ENCODE results near the gene KRTAP10-4. TPM values are rescaled to one million over a fixed set of nuclear protein-coding genes. Genes with fewer than 3 reads are reported as not detected.
"Not testable (repeated sequence)": the region's sequence is repeated elsewhere in the genome, so short reads cannot be mapped to it uniquely, and the experiment has no call there.

The KRTAP10-4 gene
- total and polyA plus RNA-seq, 10 donors = not detected

DNA sequence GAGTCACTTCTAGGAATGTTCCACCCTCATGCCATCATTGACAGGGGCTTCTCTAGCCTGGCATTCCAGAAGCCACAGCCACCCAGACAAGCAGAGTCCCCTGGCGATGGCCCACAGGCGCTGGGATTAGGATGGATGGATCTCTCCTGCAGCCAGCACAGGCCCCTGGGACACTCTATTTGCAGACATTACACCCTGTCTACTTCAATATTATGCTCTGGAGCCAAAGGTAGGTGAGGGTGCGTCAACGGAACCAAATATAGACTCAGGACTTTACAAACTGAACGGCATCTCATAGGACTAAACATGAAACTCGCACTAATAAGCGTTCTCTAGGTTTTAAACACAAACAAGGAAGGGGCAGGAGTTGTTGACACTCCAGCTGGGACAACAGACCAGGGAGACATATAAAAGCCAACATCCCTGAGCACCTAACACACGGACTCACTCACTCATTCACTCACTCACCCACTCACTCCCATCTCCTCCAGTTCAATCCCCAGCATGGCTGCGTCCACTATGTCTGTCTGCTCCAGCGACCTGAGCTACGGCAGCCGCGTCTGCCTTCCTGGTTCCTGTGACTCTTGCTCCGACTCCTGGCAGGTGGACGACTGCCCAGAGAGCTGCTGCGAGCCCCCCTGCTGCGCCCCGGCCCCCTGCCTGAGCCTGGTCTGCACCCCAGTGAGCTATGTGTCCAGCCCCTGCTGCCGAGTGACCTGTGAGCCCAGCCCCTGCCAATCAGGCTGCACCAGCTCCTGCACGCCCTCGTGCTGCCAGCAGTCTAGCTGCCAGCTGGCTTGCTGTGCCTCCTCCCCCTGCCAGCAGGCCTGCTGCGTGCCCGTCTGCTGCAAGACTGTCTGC is 26.8 kb downstream of the KRTAP10-4 start, which contains the start of gene KRTAP10-7:
Gene KRTAP10-7, plus strand, starts transcription at position 480 of the 861 bp plus-strand sequence. Its CDS starts 25 bp downstream, at position 505.
- H3K36me3 ChIP-seq, DNase-seq, H3K4me1 ChIP-seq, H3K4me3 ChIP-seq, H3K27ac ChIP-seq: not testable (repeated sequence)
- H3K9me3 ChIP-seq = peaks cover 0 to 16% (median 4%) of the 10 kb centered on the region in 8 donors
- WGBS, 5 donors = 78 to 91% (median 84%) methylated on average over 13 to 23 of the region's 23 CpGs
- intact Hi-C loops (cut with DNase I; ENCODE audit: low total_unique reads) = loop anchor here (5.0 kb wide), 1 partner anchor 132 kb away; no protein-coding TSS in a partner anchor
- peaks cover 0 to 46% (median 21%) of the 10 kb centered on the region in 7 donors for H3K27me3 ChIP-seq (replicated peaks in 1 of 7)

DNA sequence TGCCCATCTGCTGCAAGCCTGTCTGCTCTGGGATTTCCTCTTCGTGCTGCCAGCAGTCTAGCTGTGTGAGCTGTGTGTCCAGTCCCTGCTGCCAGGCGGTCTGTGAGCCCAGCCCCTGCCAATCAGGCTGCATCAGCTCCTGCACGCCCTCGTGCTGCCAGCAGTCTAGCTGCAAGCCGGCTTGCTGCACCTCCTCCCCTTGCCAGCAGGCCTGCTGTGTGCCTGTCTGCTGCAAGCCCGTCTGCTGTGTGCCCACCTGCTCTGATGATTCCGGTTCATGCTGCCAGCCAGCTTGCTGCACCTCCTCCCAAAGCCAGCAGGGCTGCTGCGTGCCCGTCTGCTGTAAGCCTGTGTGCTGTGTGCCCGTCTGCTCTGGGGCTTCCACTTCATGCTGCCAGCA is 27.6 kb downstream of the KRTAP10-4 start:
- Histone ChIP-seq H3K27me3 (replicated peaks in 1 of 7) (peaks cover 0 to 46% (median 21%) of the 10 kb centered on the region in 7 donors), H3K9me3 (peaks cover 0 to 17% (median 4%) of the 10 kb centered on the region in 8 donors)
- intact Hi-C loops (cut with DNase I; ENCODE audit: low total_unique reads) = loop anchor here (5.0 kb wide), 1 partner anchor 131 kb away; no protein-coding TSS in a partner anchor
- WGBS, 5 donors = 65 to 81% (median 76%) methylated on average over 1 to 10 of the region's 10 CpGs
- not testable (repeated sequence) for DNase-seq, H3K36me3 ChIP-seq, H3K27ac ChIP-seq, H3K4me3 ChIP-seq, H3K4me1 ChIP-seq

GRCh38 chr21:44601596-44602462 is 28.3 kb downstream of the KRTAP10-4 start:
- WGBS, 5 donors = 73 to 83% (median 79%) methylated on average over 22 to 23 of the region's 23 CpGs
- peaks cover 0 to 46% (median 21%) of the 10 kb centered on the region in 7 donors for H3K27me3 ChIP-seq (replicated peaks in 1 of 7)
- no peak for DNase-seq
- no peak overlapping the region for H3K4me3 ChIP-seq
- H3K9me3 ChIP-seq = peaks cover 0 to 23% (median 4%) of the 10 kb centered on the region in 8 donors
- TF ChIP-seq POLR2A (IDR thresholded peaks at IDR 0.05) = no peak
- no peak for TF ChIP-seq POLR2AphosphoS5 (IDR thresholded peaks at IDR 0.05)
- TF ChIP-seq, protein P1, sequence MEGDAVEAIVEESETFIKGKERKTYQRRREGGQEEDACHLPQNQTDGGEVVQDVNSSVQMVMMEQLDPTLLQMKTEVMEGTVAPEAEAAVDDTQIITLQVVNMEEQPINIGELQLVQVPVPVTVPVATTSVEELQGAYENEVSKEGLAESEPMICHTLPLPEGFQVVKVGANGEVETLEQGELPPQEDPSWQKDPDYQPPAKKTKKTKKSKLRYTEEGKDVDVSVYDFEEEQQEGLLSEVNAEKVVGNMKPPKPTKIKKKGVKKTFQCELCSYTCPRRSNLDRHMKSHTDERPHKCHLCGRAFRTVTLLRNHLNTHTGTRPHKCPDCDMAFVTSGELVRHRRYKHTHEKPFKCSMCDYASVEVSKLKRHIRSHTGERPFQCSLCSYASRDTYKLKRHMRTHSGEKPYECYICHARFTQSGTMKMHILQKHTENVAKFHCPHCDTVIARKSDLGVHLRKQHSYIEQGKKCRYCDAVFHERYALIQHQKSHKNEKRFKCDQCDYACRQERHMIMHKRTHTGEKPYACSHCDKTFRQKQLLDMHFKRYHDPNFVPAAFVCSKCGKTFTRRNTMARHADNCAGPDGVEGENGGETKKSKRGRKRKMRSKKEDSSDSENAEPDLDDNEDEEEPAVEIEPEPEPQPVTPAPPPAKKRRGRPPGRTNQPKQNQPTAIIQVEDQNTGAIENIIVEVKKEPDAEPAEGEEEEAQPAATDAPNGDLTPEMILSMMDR (IDR thresholded peaks at IDR 0.05 in 8 of 11, conservative IDR thresholded peaks at IDR 0.05 in 3 of 11) = no peak
- H3K27ac ChIP-seq = no peak overlapping the region
- no peaks in the 10 kb centered on the region for H3K4me1 ChIP-seq
- no peaks in the 10 kb centered on the region for H3K36me3 ChIP-seq
- intact Hi-C loops (cut with DNase I; ENCODE audit: low total_unique reads) = loop anchor here (5.0 kb wide), 1 partner anchor 130 kb away; no protein-coding TSS in a partner anchor

- Histone ChIP-seq H3K9me3 (peaks cover 0 to 23% (median 4%) of the 10 kb centered on the region in 8 donors), H3K27ac (no peak overlapping the region), H3K4me3 (no peak overlapping the region), H3K27me3 (replicated peaks in 1 of 7) (peaks cover 0 to 46% (median 21%) of the 10 kb centered on the region in 7 donors), H3K4me1 (no peaks in the 10 kb centered on the region), H3K36me3 (no peaks in the 10 kb centered on the region)
- no peak for TF ChIP-seq POLR2A (IDR thresholded peaks at IDR 0.05)
- TF ChIP-seq, protein P1 (IDR thresholded peaks at IDR 0.05 in 8 of 11, conservative IDR thresholded peaks at IDR 0.05 in 3 of 11) = no peak
- TF ChIP-seq POLR2AphosphoS5 (IDR thresholded peaks at IDR 0.05) = no peak
- WGBS, 5 donors = 79 to 100% (median 85%) methylated on average over 1 to 20 of the region's 21 CpGs
- intact Hi-C loops (cut with DNase I; ENCODE audit: low total_unique reads) = loop anchor here (5.0 kb wide), 1 partner anchor 130 kb away; no protein-coding TSS in a partner anchor
- DNase-seq = no peak
These were observed 28.9 kb downstream of the KRTAP10-4 start for GRCh38 chr21:44602463-44602850.

Measured in spleen (tissue), 11 donors.